Activated CD4-positive, CD25-positive, alpha-beta regulatory T cell (primary cell): Measurements from ENCODE around the gene KCNC1.

ENCODE experiments used
- DNase-seq, 4 experiments: peaks; one replicate each; lab custom pipeline; 2025; lab: John Stamatoyannopoulos, UW

Gene KCNC1

GRCh38 chr11:17827006-17827405, 92.4 kb downstream of the KCNC1 start:
- DNase-seq, result no peak

DNA sequence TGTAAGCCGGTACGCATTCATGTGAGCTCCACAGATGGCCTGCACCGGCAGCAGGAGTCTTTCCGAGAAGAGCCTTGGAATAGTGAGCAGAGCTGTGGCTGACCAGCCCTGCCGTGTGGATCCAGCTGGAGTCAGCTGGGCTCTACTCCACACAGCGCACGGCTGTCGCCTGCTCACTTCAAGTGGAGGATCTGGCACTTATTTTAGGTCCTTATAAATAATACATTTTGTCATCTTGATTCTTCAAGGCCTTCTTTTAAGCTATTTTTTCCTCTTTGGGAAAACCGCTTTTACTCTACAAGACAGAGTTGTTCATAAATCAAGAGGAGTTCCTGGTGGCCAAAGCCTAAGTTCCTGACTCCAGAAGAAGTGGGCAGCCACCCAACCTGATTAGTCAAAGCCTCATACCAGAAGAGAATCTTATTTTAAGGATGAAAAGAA, 93.8 kb downstream of the KCNC1 start:
- DNase-seq, result no peak

DNA sequence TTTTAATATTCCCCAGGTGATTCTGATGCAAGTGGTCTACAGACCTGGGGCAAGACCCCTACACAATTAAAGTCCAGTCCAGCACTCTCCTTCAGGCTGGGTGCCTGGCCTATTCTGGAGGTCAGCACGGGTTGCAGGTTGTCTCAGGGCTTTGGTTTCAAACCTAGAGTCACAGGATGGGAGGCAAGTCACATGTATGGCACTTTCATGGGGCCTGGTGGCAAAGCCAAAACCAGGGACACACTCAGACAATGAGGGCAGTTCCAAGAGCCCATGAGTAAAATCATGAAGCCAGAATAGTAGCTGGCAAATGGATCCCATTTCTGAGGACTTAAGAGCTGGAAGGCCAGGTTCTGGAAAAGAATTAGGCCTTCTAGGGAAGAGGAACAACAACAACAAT, 96.6 kb downstream of the KCNC1 start:
- no peak for DNase-seq

- DNase-seq, result no peak
Measured at GRCh38 chr11:17831883-17832282, 97.3 kb downstream of the KCNC1 start.
